ENCODE results near the gene CTTNBP2NL.

DNA sequence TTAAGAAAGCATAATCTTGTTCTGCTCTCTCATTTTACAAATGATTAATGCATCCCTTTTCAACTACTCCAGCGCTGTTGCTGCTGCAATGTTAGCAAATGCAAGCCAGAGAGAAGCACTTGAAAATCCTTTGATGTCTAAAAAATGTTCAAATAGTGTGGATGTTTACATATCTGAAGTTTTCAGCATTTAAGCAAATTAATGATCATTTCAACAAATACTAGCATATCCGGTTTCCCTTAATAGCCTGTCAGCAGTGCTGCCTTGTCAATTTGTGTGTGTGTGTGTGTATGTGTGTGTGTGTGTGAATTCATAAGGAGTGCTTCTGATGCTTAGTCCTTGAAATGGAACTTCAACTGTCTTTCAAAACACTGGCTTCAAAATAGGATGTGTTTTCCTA lies 64.6 kb downstream of the CTTNBP2NL start:
- TF ChIP-seq POLR2A (IDR thresholded peaks at IDR 0.05) = no peak
- TF ChIP-seq, protein P1, sequence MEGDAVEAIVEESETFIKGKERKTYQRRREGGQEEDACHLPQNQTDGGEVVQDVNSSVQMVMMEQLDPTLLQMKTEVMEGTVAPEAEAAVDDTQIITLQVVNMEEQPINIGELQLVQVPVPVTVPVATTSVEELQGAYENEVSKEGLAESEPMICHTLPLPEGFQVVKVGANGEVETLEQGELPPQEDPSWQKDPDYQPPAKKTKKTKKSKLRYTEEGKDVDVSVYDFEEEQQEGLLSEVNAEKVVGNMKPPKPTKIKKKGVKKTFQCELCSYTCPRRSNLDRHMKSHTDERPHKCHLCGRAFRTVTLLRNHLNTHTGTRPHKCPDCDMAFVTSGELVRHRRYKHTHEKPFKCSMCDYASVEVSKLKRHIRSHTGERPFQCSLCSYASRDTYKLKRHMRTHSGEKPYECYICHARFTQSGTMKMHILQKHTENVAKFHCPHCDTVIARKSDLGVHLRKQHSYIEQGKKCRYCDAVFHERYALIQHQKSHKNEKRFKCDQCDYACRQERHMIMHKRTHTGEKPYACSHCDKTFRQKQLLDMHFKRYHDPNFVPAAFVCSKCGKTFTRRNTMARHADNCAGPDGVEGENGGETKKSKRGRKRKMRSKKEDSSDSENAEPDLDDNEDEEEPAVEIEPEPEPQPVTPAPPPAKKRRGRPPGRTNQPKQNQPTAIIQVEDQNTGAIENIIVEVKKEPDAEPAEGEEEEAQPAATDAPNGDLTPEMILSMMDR (IDR thresholded peaks at IDR 0.05) = no peak

Data from ovary (tissue), 3 donors.